ENCODE results near the gene TRMT10B.

GRCh38 chr9:37801287-37801850, 47.8 kb downstream of the TRMT10B start:
- no peak for TF ChIP-seq CTCF (IDR thresholded peaks at IDR 0.05; ENCODE audit: low read depth, low read length, poor library complexity, severe bottlenecking)
- no peak for TF ChIP-seq EZH2phosphoT487 (IDR thresholded peaks at IDR 0.05; ENCODE audit: borderline replicate concordance, low read length)
